ENCODE data around the gene PIGQ. TPM values are rescaled to one million over a fixed set of nuclear protein-coding genes. Genes with fewer than 3 reads are reported as not detected.

Gene PIGQ
- total RNA-seq, 4 donors from 2014 or later: 36.1 to 46.4 (median 40.7) TPM

DNA sequence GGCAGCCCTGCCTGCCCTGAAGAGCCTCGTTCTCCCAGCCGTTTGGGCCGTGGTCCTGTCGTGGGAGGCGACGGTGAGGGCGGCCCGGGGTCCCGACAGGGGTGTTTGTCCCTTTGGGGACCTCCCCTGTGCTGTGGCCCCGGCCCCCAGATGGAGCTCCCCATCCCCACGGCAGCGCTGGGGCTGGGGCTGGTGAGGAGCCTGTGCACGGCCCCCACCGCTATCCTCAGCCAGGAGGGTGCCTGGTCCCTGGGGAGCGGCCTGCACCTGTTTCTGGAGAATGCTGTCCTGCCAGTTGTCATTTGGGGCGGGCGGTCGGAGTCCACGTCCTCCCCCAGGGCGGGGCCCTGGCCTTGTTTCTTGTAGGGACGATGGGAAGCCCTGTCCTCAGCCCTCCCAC is 35.6 kb upstream of the PIGQ start:
- Histone ChIP-seq H3K4me1 (peaks cover 20 to 45% (median 36%) of the 10 kb centered on the region in 4 donors), H3K36me3 (peaks cover 0 to 54% (median 41%) of the 10 kb centered on the region in 4 donors), H3K9me3 (no peaks in the 10 kb centered on the region), H3K27me3 (no peaks in the 10 kb centered on the region), H3K27ac (replicated peaks in 1 of 4) (no peak overlapping the region), H3K4me3 (no peak overlapping the region)
- TF ChIP-seq POLR2AphosphoS5 (IDR thresholded peaks at IDR 0.05) (no peak), POLR2A (IDR thresholded peaks at IDR 0.05; ENCODE audit: low read depth) (no peak), EP300 (IDR thresholded peaks at IDR 0.05) (no peak)
- TF ChIP-seq, protein P1, sequence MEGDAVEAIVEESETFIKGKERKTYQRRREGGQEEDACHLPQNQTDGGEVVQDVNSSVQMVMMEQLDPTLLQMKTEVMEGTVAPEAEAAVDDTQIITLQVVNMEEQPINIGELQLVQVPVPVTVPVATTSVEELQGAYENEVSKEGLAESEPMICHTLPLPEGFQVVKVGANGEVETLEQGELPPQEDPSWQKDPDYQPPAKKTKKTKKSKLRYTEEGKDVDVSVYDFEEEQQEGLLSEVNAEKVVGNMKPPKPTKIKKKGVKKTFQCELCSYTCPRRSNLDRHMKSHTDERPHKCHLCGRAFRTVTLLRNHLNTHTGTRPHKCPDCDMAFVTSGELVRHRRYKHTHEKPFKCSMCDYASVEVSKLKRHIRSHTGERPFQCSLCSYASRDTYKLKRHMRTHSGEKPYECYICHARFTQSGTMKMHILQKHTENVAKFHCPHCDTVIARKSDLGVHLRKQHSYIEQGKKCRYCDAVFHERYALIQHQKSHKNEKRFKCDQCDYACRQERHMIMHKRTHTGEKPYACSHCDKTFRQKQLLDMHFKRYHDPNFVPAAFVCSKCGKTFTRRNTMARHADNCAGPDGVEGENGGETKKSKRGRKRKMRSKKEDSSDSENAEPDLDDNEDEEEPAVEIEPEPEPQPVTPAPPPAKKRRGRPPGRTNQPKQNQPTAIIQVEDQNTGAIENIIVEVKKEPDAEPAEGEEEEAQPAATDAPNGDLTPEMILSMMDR (IDR thresholded peaks at IDR 0.05): no peak
- intact Hi-C loops (cut with DNase I): no loop called here
- 84% methylated on average over 12 of the region's 21 CpGs for WGBS
- no peak for DNase-seq (ENCODE audit: extremely low spot score)

DNA sequence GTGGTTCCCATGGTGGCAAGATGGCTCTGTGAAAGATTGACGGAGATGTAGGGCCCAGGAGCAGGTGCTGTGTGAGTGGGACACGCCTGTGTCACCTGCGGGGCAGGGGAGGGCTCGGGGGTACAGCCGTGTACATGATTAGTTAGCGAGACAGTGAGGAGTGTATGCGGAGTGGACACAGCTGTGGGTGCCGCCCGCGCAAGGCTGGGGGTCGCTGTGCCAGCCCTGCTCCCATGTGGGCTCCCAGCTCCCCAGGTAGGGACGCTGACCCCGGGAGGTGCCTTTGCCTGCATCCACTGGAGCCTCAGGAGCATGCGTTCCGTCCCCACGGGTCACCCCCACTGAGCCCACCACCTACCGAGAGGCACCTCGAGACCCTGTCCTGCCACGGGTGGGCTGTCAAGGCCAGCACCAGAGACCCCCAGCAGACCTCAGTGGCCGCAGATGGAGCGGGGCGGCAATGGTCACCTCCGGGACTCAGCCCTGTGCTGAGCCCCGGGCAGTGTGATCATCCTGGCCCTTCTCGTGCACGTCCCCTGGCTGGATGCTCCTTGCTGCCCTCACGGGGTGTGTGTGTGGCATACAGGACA is 34.8 kb upstream of the PIGQ start:
- TF ChIP-seq, protein P1 (IDR thresholded peaks at IDR 0.05): no peak
- no peak for TF ChIP-seq POLR2AphosphoS5 (IDR thresholded peaks at IDR 0.05)
- TF ChIP-seq EP300 (IDR thresholded peaks at IDR 0.05): no peak
- TF ChIP-seq POLR2A (IDR thresholded peaks at IDR 0.05; ENCODE audit: low read depth): no peak
- WGBS: 94% methylated on average over 11 of the region's 27 CpGs
- H3K4me1 ChIP-seq: peaks cover 12 to 37% (median 28%) of the 10 kb centered on the region in 4 donors
- no peaks in the 10 kb centered on the region for H3K9me3 ChIP-seq
- no peak overlapping the region for H3K4me3 ChIP-seq
- no peaks in the 10 kb centered on the region for H3K27me3 ChIP-seq
- no peak overlapping the region for H3K27ac ChIP-seq (replicated peaks in 1 of 4)
- intact Hi-C loops (cut with DNase I): no loop called here
- peaks cover 0 to 62% (median 41%) of the 10 kb centered on the region in 4 donors for H3K36me3 ChIP-seq
- DNase-seq (ENCODE audit: extremely low spot score): no peak

DNA sequence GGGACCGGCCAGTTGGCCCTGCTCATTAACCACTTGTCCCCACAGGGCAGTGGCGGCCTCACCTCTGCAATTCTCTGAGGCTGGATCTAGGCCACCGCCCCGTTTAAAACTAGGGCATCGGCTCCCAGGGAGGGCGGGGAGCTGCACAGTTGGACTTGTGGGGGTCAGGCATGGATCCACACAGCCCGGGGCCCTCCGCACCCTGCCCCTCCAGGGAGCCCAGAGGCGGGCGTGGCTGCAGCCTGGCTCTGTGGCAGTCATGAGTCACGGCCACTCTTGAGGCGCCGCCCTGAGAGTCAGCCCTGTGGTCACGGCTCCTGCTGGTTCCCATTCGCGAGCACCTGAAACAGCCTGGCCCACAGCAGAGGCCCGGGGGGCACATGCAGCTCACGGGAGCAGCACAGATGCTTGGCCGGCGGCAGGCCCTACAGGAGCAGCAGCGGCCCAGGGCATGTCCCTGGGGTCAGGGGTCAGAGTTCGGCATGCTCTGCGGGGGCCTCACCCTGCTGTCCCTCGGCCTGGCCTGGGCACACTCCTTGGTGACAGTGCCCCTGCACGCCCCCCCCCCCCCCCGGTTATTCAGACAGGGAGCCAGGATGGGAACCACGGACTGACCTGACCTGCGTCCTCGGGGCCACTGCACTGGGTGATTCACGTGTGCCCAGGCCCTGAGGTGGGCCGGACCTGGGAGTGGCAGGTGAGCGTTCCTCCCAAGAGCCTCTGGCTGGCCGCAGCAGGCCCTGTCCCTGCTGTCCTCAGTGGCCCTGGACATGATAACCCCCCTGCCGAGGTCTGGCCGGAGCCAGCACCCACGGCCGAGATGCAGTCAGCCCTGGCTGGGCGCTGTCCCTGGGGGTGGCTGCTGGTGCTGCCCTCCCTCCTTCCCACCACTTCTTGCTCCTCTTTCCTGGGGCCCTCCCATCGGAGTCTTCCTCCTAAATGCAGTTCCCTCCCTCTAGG is 34.0 kb upstream of the PIGQ start:
- Histone ChIP-seq H3K27me3 (no peaks in the 10 kb centered on the region), H3K4me3 (no peak overlapping the region), H3K36me3 (peaks cover 0 to 66% (median 46%) of the 10 kb centered on the region in 4 donors), H3K4me1 (peaks cover 5 to 29% (median 22%) of the 10 kb centered on the region in 4 donors), H3K9me3 (no peaks in the 10 kb centered on the region), H3K27ac (replicated peaks in 1 of 4) (no peak overlapping the region)
- TF ChIP-seq, protein P1 (IDR thresholded peaks at IDR 0.05): no peak
- no peak for TF ChIP-seq POLR2AphosphoS5 (IDR thresholded peaks at IDR 0.05)
- TF ChIP-seq EP300 (IDR thresholded peaks at IDR 0.05): no peak
- no peak for TF ChIP-seq POLR2A (IDR thresholded peaks at IDR 0.05; ENCODE audit: low read depth)
- intact Hi-C loops (cut with DNase I): no loop called here
- 85% methylated on average over 25 of the region's 39 CpGs for WGBS
- no peak for DNase-seq (ENCODE audit: extremely low spot score)

DNA sequence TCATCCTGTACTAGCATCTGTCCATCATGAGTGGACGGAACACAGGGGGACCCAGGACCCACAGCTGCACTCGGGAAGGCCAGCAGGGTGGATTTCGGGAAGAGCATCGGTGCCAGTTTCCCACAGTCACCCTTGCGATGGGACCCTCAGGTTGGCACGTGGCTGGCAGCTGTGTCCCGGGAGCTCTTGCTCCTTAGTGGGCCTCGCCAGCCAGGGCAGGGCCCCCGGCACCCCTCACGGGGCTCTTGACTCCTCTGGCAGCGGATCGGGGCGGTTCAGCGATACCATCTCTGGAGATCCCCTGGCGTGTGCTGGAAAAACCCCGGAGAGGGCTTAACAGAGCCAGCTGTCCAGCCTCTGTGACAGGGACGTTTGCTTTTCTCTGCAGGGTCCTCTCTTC is 33.0 kb upstream of the PIGQ start:
- no peak for TF ChIP-seq POLR2A (IDR thresholded peaks at IDR 0.05; ENCODE audit: low read depth)
- TF ChIP-seq, protein P1 (IDR thresholded peaks at IDR 0.05): no peak
- TF ChIP-seq EP300 (IDR thresholded peaks at IDR 0.05): no peak
- TF ChIP-seq POLR2AphosphoS5 (IDR thresholded peaks at IDR 0.05): no peak
- Histone ChIP-seq H3K4me3 (no peak overlapping the region), H3K27me3 (no peaks in the 10 kb centered on the region), H3K27ac (replicated peaks in 1 of 4) (no peak overlapping the region), H3K9me3 (no peaks in the 10 kb centered on the region), H3K36me3 (peaks cover 0 to 75% (median 51%) of the 10 kb centered on the region in 4 donors), H3K4me1 (peaks cover 0 to 28% (median 17%) of the 10 kb centered on the region in 4 donors)
- WGBS: 97% methylated on average over 7 of the region's 17 CpGs
- DNase-seq (ENCODE audit: extremely low spot score): no peak
- intact Hi-C loops (cut with DNase I): no loop called here
